ENCODE data around the gene DIPK1C.

Gene DIPK1C

DNA sequence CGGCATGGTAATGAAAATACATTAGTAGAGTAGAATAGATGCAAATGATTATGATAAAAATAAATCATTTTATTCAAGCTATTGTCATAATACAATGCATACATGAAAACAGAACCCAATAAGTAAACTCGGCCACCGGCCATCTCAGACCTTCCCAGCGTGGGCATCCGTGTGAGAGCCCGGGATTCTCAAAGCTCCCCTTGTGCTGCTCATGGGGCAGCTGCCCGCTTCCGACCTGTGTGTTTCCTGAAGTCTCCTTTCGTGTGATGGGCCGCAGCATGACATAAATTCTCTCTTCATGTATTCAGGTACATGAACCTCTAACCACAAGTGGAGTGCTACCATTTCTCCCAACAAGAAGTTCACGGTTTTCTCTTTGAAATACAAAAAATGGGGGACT is 25.6 kb upstream of the DIPK1C start:
- DNase-seq (ENCODE audit: low read depth, low spot score) = no peak

DNA sequence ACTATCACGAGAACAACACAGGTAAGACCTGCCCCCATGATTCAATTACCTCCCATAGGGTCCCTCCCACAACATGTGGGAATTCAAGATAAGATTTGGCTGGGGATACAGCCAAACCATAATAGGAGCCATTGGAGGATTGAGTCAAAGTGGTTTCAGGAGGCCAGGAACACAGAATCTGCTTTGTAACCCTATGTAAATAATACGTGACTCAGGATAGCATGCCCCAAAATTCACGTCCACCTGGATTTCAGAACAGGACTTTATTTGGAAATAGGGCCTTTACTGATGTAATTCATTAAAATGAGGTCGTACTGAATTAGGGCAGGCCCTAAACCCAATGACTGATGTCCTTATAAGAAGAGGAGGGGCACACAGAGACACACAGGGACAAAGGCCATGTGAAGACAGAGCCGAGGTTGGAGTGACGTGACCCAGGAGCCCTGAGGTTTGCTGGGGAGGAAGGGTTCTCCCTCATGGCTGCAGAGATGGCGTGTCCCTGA is 23.1 kb upstream of the DIPK1C start:
- no peak for DNase-seq (ENCODE audit: low read depth, low spot score)

DNA sequence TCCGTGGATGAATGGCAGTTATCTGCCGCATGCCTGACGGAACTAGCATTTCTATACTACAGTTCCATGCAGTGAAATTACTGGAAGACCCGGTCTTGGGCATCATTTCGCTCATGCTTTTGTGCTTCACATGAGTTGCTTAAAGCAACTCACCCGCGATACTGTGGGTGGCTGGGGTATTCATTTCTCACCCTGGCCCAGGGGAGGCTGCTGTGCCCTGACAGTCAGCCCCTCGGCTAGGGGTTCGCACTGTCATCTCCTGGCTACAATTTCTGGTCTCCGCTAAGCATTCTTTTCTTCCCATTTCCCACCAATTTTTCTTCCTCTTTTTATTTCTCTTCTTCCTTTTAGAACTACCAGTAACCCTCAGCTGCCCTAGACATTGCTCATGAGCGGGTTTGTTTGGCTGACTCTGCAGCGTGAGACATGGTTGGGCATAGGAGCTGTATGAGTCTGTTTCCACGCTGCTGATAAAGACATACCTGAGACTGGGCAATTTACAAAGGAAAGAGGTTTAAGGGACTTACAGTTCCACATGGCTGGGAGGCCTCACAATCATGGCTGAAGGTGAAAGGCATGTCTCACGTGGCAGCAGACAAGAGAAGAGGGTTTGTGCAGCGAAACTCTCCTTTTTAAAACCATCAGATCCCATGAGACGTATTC is 22.5 kb upstream of the DIPK1C start:
- DNase-seq (ENCODE audit: low read depth, low spot score) = no peak

DNA sequence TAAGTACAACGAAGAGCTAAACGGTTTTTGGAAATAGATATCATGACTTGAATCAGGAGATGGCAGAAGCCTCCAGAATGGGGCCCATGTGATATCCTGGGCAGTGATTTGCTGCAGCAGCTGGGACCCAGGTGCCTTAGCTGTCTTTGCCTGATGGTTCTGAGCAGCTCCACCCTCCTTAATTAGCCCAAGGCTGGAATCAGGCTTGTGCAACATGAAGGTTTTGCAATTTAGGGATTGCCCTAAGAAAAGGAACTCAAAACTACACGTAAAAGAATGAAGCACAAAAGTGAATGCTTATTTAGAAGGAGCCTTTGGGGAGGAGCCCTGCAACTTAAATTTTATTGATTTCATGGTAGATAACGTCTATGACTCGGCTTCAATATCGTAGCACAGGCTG is 21.8 kb upstream of the DIPK1C start:
- DNase-seq (ENCODE audit: low read depth, low spot score) = no peak

DNA sequence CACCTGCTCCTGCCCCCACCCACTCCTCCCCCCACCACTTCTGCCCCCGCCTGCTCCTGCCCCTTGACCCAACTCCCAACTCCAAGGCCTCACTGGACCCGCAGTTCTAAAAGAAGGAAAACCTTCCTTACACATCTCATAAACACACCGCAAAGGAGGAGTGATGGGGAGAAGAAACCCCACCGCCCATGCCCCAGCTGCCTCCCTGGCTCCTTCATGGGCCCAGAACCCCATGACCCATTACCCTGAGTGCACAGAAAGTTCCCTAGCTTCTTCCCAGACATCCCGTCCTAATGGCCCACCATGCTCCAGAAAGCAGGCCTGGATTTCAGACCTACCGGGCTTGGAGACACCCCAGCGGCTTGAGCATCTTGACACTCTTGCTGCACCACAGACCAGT is 21.2 kb upstream of the DIPK1C start:
- DNase-seq (ENCODE audit: low read depth, low spot score) = no peak

DNA sequence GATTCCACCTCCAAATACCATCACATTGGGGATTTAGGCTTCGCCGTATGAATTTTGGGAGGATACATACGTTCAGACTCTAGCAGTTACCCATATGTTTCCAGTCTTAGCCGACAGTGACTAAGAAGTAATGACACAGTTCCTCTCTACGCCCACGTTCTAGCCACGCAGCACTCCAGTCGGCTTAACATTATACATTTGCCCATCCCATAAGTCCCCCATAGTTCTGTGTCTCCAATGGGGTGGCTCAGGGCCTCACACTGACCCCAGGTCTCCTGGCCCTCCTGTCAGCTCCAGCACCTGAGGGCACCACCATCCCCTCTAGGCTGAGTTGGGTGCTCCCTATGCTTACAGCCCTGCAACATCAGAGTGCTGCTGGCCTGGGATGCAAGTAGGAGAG is 20.7 kb upstream of the DIPK1C start:
- DNase-seq (ENCODE audit: low read depth, low spot score) = no peak

DNA sequence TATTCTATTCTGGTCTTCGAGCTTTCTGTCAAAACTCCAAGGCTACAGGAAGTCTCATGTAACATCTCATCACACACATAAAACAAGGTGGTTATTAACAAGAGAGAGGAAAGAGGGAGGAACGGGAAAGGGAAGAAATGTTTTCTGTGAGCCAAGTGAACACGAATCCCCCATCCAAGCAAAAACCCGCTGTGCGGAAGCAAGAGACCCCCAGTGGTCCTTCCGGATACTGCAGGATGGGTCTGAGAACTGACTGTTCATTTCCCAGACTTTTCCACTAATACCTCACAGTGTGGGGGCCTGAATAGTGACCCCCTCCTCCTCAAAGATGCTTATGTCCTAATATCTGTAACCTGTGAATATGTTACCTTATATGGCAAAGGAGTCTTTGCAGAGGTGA is 19.0 kb upstream of the DIPK1C start:
- DNase-seq (ENCODE audit: low read depth, low spot score) = no peak

DNA sequence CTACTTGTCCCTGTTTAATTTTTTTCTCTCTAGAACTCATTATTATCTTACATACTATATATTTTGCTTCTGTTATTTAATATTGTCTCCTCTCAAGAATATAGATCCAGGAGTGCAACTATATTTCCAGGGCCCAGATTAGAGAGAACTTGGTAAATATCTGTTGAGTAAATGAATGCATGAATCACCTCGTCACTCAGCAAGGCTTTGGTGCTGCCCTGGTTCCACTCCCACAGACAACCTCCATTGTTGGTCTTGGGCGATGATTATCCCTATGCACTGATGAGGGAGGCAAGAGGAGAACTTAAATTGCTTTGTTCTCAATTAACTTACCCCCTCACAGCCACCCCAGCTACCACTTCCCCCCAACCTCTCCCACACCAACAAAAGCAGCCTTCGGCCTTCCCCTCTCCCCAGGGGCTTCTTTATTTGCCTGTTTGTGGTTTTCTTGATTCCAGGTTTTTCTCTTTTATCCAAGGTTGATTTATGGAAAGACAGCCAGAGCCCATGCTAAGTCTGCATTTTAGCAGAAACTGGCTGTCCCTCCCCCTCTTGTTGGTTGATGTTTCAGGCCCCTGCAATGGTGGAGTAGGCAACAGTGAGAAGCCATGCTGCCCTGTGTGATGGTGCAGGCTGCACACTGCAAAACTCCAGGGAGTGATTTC is 17.0 kb upstream of the DIPK1C start:
- DNase-seq (ENCODE audit: low read depth, low spot score) = no peak

DNA sequence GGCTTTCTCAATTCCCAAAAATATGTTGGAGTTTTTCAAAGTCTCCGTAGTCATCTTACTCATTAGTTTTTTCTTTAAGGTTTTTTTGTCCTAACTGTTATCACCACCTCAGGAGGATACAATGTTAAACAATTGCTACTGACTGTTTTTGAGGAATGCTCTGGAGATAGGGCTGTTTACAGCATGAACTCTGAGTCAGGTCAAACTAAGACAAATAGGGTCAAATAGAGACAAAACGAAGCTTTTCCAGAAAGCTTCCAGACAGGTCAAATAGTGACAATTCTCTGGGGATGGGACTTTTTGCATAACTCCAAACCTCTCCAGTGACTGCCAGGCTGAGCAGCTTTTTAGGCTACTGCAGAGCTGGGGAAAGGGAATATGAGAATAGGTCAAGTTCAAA is 15.2 kb upstream of the DIPK1C start:
- no peak for DNase-seq (ENCODE audit: low read depth, low spot score)

DNA sequence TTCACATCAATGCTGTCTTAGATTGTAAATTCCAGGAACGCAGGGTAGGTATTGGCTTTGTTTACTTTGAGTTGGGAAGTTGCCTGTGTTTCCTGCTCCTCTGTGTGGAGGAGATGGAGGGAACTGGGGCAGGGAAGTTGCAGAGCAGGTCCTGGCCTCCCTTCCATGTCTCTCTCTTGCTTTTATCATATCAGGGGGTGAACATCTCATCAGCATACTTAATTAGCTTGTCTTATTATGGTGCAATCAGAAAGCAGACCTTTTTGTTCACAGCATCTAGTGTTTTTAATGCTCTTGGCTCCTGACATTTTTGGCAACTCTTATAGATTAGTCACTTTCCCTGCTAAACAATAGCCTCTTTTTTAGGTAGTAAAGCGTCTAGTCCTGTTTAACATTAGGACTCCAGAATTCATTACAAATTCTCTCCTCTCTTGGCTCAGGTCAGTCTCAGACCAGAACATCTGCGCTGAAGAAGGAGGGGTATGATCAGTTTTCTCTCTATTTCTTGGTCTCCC is 11.5 kb upstream of the DIPK1C start:
- no peak for DNase-seq (ENCODE audit: low read depth, low spot score)

DNA sequence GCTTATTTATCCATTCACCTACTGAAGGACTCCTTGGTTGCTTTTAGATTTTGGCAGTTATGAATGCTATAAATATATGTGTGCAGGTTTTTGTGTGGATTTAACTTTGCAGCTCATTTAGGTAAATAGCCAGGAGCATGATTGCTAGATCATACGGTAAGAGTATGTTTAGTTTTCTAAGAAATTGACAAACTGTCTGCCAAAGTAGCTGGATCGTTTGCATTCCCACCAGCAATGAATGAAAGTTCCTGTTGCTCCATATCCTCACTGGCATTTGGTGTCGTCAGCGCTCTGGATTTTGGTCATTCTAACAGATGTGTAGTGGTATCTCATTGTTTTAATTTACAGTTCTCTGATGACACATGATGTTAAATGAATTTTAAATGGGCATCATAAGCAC is 8.7 kb upstream of the DIPK1C start:
- DNase-seq (ENCODE audit: low read depth, low spot score) = no peak

DNA sequence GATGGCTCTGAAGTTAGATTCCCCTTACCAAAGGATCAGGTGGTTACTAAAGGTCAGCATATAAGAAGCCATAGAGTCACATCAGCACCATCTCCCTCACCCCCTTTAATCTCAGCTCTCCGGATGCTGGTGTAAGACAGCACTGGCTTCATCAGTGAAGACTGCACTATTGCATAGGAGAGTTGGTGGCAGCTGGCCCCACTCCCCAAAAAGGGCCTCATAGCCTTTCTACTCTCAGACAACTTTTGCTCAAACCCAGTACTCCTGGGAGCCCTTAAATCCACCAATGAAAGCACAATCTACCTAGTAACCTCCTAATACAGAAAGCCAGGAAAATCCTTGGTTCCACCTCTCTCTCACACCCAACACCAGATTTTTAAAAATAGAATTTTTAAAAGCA is 6.9 kb upstream of the DIPK1C start:
- DNase-seq (ENCODE audit: low read depth, low spot score) = no peak

DNA sequence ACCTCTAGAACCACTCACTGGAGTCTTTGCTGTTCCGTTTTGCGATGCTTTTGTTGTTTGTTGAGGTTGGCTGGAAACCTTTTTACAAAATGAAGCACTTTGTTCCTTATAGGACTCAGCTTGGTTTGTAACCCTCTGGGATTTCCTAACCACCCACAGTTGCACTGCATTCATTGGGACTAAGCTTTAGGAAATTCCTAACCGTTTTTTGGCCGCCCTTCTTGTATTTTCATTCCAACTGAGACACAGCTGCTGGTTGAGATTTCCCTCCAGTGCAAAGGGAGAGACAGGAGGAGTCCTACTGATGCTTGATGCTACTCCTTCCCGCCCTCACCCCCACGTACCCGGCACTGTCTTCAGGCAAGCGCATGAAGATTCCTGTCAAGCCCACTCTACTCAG is 6.1 kb upstream of the DIPK1C start:
- DNase-seq (ENCODE audit: low read depth, low spot score) = no peak

DNA sequence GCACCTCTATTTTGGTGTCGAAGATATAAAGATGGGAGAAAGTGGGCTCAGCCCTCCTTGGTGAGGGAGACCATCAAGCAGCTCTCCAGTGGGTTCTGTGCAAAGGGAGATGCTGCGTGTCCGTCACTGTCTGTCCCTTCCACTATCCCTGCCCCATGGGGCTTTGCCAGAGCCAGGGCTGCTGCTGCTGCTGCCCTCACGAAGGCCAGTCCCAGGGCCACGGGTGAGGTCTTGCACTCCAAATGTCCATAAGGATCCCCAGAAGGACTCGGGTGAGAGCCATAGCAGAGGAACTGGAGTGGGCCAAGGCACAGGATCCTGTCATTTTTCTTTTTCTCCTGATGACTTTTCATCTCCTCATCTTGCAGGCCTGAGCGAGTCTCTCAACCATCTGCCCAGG is 3.7 kb upstream of the DIPK1C start:
- DNase-seq (ENCODE audit: low read depth, low spot score) = no peak

DNA sequence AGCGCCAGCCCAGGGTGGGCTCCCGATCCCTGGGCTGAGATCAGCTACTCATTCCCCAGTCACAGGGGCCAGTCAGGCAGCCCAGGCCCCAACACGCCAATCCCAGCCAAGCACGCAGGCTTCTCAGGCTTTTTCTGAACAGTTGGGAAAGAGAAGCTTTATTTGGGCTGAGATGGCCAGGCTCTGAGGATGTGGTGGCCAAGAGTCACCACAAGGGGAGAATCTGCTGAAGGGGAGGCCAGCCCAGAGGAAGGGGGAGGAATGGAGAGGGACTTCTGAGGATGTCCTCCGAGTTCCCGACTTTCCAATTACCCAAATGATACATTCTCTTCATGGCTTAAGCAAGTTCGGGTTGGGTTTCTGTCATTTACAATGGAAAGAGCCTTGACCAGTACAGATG is 2.8 kb upstream of the DIPK1C start:
- no peak for DNase-seq (ENCODE audit: low read depth, low spot score)

DNA sequence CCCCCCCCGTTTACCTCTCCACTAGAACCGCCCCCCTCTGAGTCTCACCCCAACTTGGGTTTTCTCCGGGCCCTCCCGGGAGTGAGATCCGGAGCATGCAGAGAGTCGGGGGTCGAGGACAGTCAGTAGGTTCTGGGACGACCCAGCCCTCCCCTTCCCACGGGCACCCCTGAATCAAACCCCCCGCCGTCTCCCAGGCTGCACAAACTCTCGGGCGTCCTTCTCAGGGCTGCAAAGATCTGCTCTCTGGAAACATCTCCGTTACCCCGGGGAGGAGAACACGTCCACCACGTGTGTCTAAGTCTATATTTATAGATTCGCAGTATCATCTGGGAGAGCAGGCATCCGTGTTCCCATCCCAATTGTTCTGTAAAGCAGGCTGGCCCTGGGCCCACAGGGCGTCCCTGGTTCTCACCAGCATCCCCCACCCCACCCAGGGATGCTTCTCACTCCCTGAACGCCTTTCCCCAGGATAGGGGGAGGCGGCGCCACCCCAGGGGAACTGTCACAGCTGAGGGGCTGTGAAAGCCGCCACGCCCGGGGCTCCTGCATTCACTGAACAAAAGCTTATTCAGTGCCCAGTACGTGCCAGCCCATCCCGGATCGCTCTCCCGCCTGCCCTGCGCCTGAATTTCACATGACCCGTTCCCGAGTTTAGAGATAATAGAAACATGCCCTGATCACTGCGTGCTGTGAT is 765 bp upstream of the DIPK1C start:
- DNase-seq (ENCODE audit: low read depth, low spot score) = no peak

DNA sequence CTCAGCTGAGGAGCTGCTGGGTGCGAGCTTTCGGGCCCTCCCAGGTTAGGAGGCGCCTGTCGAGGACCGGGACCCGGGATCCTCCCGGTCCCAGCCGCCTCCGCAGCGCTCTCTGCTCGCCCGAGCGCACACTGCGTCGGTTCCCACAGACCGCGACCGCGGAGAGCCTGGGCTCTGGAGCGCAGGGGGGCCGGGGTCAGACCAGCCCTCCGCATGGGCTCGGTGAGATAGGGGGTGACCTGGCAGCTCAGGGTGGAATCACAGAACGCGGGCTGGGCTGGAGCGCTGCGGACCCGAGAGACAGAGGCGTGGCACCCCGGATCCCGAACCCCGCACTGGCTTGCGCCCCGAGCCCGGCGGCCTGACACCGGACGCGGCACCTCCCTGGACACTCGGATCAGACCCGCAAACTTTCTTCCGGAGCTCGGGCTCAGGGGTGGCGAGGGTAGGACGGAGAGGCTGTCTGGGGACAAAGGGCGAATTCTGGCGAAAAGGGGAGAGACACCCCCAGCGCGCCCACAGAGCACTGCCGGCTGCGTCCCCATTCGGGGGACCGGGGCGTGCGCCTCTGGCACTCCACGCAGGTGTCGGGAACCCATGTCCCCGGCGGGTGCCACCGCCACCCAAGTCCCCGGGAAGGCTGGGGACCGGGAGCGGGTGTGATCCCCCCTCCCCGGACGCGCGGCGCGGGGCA is 612 bp downstream of the DIPK1C start:
- DNase-seq (ENCODE audit: low read depth, low spot score) = no peak

DNA sequence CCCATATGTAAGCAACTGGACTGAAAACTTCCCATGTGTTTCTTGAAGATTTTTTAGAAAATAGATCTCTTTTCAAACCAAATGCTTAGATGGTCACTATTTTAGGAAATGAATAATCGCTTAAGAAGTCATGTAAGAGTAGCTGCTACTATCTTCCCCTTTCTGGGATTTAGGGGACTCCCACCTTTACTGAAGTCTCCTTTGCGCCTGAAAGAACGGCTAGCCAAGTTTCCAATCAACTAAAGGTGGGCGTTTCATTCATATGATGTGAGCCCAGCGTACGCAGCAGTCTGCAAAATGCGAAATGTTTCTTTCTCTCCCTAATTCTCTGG is 1.1 kb downstream of the DIPK1C start:
- DNase-seq (ENCODE audit: low read depth, low spot score) = no peak

DNA sequence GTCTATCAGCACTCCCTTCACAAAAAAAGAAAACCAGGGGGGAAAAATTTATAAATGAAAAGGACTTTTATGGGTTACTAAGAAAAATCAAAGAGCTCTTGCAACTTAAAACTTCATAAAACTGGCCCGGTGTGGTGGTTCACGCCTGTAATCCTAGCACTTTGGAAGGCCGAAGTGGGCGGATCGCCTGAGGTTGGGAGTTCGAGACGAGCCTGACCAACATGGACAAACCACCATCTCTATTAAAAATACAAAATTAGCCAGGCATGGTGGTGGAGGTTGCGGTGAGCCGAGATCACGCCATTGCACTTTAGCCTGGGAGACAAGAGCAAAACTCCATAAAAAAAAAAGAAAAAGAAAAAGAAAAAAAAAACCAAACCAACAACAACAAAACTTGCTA is 1.7 kb downstream of the DIPK1C start:
- DNase-seq (ENCODE audit: low read depth, low spot score) = no peak

DNA sequence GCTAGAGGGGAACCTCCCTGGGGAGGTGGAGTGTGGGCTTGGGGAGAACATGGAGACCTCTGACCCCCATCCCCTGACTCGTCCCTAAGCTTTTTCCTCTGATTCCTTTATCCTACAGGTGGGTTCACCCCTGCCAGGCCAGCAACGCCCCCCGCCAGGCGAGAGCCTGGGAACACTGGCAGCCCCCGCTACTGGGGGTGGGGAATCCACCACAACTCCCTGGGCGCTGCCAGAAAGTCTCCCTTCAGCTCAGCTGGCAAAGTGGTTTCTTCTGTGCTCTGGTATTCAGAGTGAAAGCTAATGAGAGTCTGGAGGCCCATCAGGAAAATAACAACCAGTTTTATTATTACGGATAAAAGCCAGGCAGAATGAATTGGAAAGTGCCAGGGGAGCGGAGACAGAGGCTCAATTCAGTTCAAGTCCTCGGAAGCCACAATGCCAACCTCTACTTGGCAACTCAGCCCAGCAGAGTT is 2.8 kb downstream of the DIPK1C start:
- DNase-seq (ENCODE audit: low read depth, low spot score) = no peak

DNA sequence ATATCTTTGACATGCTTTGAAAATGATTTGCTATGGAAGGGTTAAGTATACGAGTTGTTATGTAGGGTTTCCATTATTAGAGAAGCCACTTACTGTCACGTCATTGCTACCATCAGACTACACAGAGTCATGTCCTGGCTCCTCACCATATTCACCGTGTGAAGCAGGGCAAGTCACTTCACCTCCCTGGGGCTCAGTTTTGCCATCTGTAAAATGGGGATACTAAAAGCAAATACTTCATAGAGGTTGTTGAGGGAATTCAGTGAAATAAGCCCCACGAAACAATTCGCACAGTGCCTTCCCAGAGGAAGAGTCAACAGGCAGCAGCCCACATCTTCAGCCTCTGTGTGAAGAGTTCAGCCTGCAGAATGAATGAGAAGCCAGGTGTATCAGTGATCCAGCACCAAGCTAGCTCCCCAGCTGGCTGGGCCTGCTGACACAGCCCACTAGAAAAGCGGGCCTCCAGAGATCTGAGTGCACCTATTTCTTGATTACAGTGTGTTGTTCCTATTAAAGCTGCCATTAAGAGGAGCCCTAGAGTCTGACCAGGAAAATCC is 3.4 kb downstream of the DIPK1C start:
- no peak for DNase-seq (ENCODE audit: low read depth, low spot score)

DNA sequence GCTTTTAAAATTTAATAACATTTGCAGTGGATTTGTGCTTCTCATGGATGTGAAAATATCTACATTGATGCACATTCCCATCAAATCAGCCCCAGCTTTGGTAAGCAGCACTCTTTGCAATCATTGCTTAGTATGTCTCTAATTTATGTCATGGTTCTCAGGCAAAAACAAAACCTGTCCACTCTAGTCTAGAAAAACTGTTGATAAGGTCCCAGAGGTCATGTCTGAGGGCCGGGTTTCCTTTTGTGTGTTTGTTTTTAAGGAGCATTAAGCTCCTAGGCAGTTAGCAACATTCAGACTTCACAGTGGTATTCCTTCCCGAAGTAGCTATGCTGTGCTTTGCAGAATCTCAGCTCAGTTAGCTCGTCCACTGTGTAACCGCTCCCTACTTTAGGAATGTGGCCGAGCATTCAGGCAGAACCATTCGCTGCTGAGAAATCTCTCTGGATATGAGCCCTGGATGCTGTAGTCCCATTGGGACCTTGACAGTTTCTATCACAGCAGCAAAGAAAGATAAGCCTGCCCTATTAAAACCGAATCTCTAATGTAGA is 4.0 kb downstream of the DIPK1C start:
- no peak for DNase-seq (ENCODE audit: low read depth, low spot score)

All from activated naive CD8-positive, alpha-beta T cell treated with anti-CD3 and anti-CD28 coated beads, Interleukin-2, amount 50 U/mL, for 16 hours (primary cell).